OCI-LY7 (cell line): Measurements from ENCODE around the gene MYL11. TPM values are rescaled to one million over a fixed set of nuclear protein-coding genes. Genes with fewer than 3 reads are reported as not detected.
A peak's percentile ranks its signal among the peaks of the same experiment; 100 is the strongest.

Source experiments
- BruUV-seq: library from RNA; stranded (reverse); fragments of 400-500 nt; replicated peaks from 2 replicates; lab custom pipeline; 2021; lab: Mats Ljungman, UMichigan
- CTCF ChIA-PET: fragments of 300-600 bp; sonication (Branson Sonifier 250); formaldehyde crosslinking; loops from one replicate; lab custom pipeline; 2022; ENCODE audit warnings: antibody characterized with exemption; ENCODE audit not compliant: unreplicated experiment; lab: Charles Lee
- POLR2A ChIA-PET: fragments of 300-600 bp; sonication (Branson Sonifier 250); formaldehyde crosslinking; loops from one replicate; lab custom pipeline; 2022; ENCODE audit warnings: antibody characterized with exemption; lab: Charles Lee
- DNase-seq: peaks from one replicate; pipeline ENCODE4 v3.0.0-alpha.2; 2015; ENCODE audit warnings: low spot score
- H2AFZ ChIP-seq: fragments of 200-600 bp; sonication (generic), shearing (Covaris generic); 2 replicates; pipeline ENCODE4 v1.6.1; 2014; ENCODE audit warnings: mild to moderate bottlenecking, antibody characterized with exemption, low read length, moderate library complexity
- H3K27ac ChIP-seq: fragments of 200-600 bp; sonication (generic); 2 replicates; pipeline ENCODE4 v1.5.1; 2014; ENCODE audit warnings: mixed run types, low read depth, mild to moderate bottlenecking, moderate library complexity, low read length, inconsistent platforms; ENCODE audit not compliant: poor library complexity, severe bottlenecking
- H3K36me3 ChIP-seq: fragments of 200-600 bp; sonication (generic); 2 replicates; pipeline ENCODE4 v1.6.1; 2014; ENCODE audit warnings: mild to moderate bottlenecking, antibody characterized with exemption, low read length, moderate library complexity, mixed read lengths; ENCODE audit not compliant: insufficient read depth
- H3K4me1 ChIP-seq: fragments of 200-600 bp; sonication (generic); 2 replicates; pipeline ENCODE4 v1.5.1; 2014; ENCODE audit warnings: mild to moderate bottlenecking, low read length; ENCODE audit not compliant: insufficient read depth, poor library complexity, severe bottlenecking
- H3K4me2 ChIP-seq: fragments of 200-600 bp; sonication (generic); 2 replicates; pipeline ENCODE4 v1.6.1; 2014; ENCODE audit warnings: mild to moderate bottlenecking, low read length
- H3K4me3 ChIP-seq: fragments of 200-600 bp; sonication (generic); 2 replicates; pipeline ENCODE4 v1.5.1; 2014; ENCODE audit warnings: mild to moderate bottlenecking, low read depth, low read length; ENCODE audit not compliant: poor library complexity, severe bottlenecking
- H3K79me2 ChIP-seq: fragments of 200-600 bp; sonication (generic); 2 replicates; pipeline ENCODE4 v1.6.1; 2016; ENCODE audit warnings: low read depth, mild to moderate bottlenecking, low read length, moderate library complexity, mixed read lengths; ENCODE audit not compliant: insufficient read depth
- H3K9me2 ChIP-seq: fragments of 200-600 bp; sonication (generic); 2 replicates; pipeline ENCODE4 v1.6.1; 2016; ENCODE audit warnings: mild to moderate bottlenecking, low read length, mixed read lengths; ENCODE audit not compliant: insufficient read depth
- H3K9me3 ChIP-seq: fragments of 200-600 bp; sonication (generic); 2 replicates; pipeline ENCODE4 v1.6.1; 2014; ENCODE audit warnings: mild to moderate bottlenecking, mixed run types, low read length, mixed read lengths
- H4K20me1 ChIP-seq: fragments of 200-600 bp; sonication (generic); 2 replicates; pipeline ENCODE4 v1.6.1; 2014; ENCODE audit warnings: mild to moderate bottlenecking, antibody characterized with exemption, low read length, moderate library complexity, mixed read lengths; ENCODE audit not compliant: insufficient read depth
- EZH2phosphoT487 ChIP-seq: fragments of 200-600 bp; sonication (generic); IDR thresholded peaks from 2 replicates; pipeline ENCODE4 v1.6.1; 2018; ENCODE audit warnings: low read depth, borderline replicate concordance, mild to moderate bottlenecking, mixed run types, antibody characterized with exemption, low read length, moderate library complexity, mixed read lengths
- intact Hi-C: fragments of 100-400 bp; cut with micrococcal nuclease; formaldehyde crosslinking; loops from one replicate; pipeline ENCODE4 v1.10.0; 2022; ENCODE audit not compliant: unreplicated experiment
- total RNA-seq, 2 experiments: library from RNA; depleted of rRNA in 1 of 2; stranded (reverse); fragments of >200 nt in 1 of 2; shearing (Covaris generic) in 1 of 2; gene quantifications; 2 replicates each; pipeline ENCODE4 v1.2.3, GENCODE V29; 2014 to 2022
- TF ChIP-seq, protein P1 (sequence below): fragments of 200-600 bp; sonication (generic); conservative IDR thresholded peaks from 2 replicates; pipeline ENCODE4 v1.5.1; 2014; ENCODE audit warnings: mild to moderate bottlenecking, antibody characterized with exemption, low read length, moderate library complexity, mixed read lengths

MYL11 gene
- total RNA-seq, 2 experiments from 2014 or later = 3.2 to 3.9 TPM

DNA sequence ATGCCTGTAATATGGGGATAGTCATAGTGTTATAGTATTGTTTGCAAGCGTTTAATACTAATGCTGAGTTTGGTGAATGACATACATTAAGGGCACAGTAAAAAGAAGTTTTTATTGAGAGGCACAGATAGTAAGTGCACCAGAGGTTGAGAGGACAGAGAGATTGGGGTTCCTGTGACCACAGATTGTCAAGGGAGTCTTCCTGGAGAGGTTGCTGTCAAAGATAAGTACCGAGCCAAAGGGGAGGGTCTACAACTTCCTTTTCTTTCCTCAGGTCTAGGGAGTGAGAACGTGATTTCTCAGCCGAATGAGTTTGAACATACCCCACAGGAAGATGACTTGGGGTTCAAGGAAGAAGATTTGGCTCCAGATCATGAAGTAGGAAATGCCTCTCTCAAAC, 22.5 kb downstream of the MYL11 start:
- ChIA-PET POLR2A (interaction anchor here (0.6 to 1.4 kb wide), 3 partner anchors 11 to 25 kb away, joined by 3 to 5 read pairs (median 3); partner anchors contain the start of gene ZNF771), CTCF (no interaction called here)
- Histone ChIP-seq H3K4me2 (0 out of 2 replicates have a peak overlapping the region, but pooled peaks have one; percentile 6), H2AFZ (no peak overlapping the region), H4K20me1 (0 out of 2 replicates have a peak, but pooled peaks cover 5% of the 10 kb centered on the region), H3K4me3 (no peak overlapping the region), H3K9me3 (no peaks in the 10 kb centered on the region), H3K36me3 (peaks cover 30% of the 10 kb centered on the region), H3K9me2 (no peaks in the 10 kb centered on the region), H3K79me2 (peaks cover 17% of the 10 kb centered on the region), H3K27ac (no peak overlapping the region), H3K4me1 (peaks cover 23% of the 10 kb centered on the region)
- intact Hi-C loops = no loop called here
- no TSS peak for BruUV-seq
- TF ChIP-seq, protein P1, sequence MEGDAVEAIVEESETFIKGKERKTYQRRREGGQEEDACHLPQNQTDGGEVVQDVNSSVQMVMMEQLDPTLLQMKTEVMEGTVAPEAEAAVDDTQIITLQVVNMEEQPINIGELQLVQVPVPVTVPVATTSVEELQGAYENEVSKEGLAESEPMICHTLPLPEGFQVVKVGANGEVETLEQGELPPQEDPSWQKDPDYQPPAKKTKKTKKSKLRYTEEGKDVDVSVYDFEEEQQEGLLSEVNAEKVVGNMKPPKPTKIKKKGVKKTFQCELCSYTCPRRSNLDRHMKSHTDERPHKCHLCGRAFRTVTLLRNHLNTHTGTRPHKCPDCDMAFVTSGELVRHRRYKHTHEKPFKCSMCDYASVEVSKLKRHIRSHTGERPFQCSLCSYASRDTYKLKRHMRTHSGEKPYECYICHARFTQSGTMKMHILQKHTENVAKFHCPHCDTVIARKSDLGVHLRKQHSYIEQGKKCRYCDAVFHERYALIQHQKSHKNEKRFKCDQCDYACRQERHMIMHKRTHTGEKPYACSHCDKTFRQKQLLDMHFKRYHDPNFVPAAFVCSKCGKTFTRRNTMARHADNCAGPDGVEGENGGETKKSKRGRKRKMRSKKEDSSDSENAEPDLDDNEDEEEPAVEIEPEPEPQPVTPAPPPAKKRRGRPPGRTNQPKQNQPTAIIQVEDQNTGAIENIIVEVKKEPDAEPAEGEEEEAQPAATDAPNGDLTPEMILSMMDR = no peak
- TF ChIP-seq EZH2phosphoT487 = no peak
- DNase-seq = no peak

DNA sequence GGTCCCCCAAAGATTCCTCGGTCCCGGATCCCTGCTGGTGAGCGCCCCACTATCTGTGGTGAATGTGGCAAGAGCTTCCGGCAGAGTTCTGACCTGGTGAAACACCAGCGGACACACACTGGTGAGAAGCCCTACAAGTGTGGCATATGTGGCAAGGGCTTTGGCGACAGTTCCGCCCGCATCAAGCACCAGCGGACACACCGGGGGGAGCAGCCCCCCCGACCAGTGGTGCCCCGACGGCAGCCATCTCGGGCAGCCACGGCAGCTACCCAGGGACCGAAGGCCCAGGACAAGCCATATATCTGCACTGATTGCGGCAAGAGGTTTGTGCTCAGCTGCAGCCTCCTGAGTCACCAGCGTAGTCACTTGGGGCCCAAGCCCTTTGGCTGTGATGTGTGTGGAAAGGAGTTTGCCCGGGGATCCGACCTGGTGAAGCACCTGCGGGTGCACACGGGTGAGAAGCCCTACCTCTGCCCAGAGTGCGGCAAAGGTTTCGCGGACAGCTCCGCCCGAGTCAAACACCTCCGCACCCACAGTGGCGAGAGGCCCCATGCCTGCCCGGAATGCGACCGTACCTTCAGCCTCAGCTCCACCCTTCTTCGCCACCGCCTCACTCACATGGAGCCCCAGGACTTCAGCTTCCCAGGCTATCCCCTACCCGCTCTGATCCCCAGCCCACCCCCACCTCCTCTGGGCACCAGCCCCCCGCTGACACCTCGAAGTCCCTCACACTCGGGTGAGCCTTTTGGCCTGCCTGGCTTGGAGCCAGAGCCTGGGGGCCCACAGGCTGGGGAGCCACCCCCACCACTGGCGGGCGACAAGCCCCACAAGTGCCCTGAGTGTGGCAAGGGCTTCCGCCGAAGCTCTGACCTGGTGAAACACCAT, 23.4 kb downstream of the MYL11 start:
- no peaks in the 10 kb centered on the region for H3K9me2 ChIP-seq
- H3K79me2 ChIP-seq = peaks cover 17% of the 10 kb centered on the region
- H3K9me3 ChIP-seq = no peaks in the 10 kb centered on the region
- no peak overlapping the region for H3K27ac ChIP-seq
- peaks cover 30% of the 10 kb centered on the region for H3K36me3 ChIP-seq
- TF ChIP-seq, protein P1 = no peak
- ChIA-PET POLR2A (interaction anchor here (0.6 to 1.0 kb wide), 3 partner anchors 20 to 45 kb away, joined by 3 to 5 read pairs (median 3); no protein-coding TSS in a partner anchor), CTCF (no interaction called here)
- no peak overlapping the region for H2AFZ ChIP-seq
- H3K4me2 ChIP-seq = no peak overlapping the region
- DNase-seq = no peak
- H4K20me1 ChIP-seq = 0 out of 2 replicates have a peak, but pooled peaks cover 5% of the 10 kb centered on the region
- BruUV-seq = no TSS peak
- H3K4me3 ChIP-seq = no peak overlapping the region
- intact Hi-C loops = no loop called here
- peaks cover 23% of the 10 kb centered on the region for H3K4me1 ChIP-seq
